Endothelial cell of umbilical vein (primary cell): ENCODE results near the gene MFN2. TPM values are rescaled to one million over a fixed set of nuclear protein-coding genes. Genes with fewer than 3 reads are reported as not detected.

ENCODE experiments used
- BruUV-seq: library from RNA; stranded (reverse); fragments of 400-500 nt; replicated peaks from 2 replicates; lab custom pipeline; 2021; lab: Mats Ljungman, UMichigan
- CTCF ChIA-PET: fragments of 300-600, 350-600 bp; sonication (Branson Sonifier 250); formaldehyde crosslinking; loops from one replicate; lab custom pipeline; 2021; ENCODE audit warnings: antibody characterized with exemption, inconsistent platforms; lab: Charles Lee
- POLR2A ChIA-PET: fragments of 300-600, 350-600 bp; sonication (Branson Sonifier 250); formaldehyde crosslinking; loops from one replicate; lab custom pipeline; 2021; ENCODE audit warnings: antibody characterized with exemption, inconsistent platforms; lab: Charles Lee
- DNase-seq: peaks from one replicate; pipeline ENCODE4 v3.0.0-alpha.2; 2011; ENCODE audit warnings: low read depth, low spot score
- FAIRE-seq: peaks from 2 replicates; lab custom pipeline; 2011; peaks lifted over from hg19 to GRCh38; lab: Jason Lieb, UNC
- H2AFZ ChIP-seq: 2 replicates; pipeline ENCODE4 v1.6.0; 2012; ENCODE audit warnings: low read depth, low read length, control low read depth, inconsistent platforms
- H3K27ac ChIP-seq: 2 replicates; pipeline ENCODE4 v1.5.1; 2011; ENCODE audit warnings: low read depth, mild to moderate bottlenecking, control low read depth, low read length, moderate library complexity; ENCODE audit not compliant: insufficient read depth
- H3K27me3 ChIP-seq, 2 experiments: 2 replicates each; pipeline versions ENCODE4 v1.6.0 to v1.6.1; 2011; ENCODE audit warnings: low read length in 2 of 2, mixed read lengths in 1 of 2; ENCODE audit not compliant: control insufficient read depth in 2 of 2, insufficient read depth in 2 of 2
- H3K36me3 ChIP-seq, 2 experiments: 2 replicates in 1 of 2; 3 replicates in 1 of 2; pipeline ENCODE4 v1.5.1; 2011; ENCODE audit warnings: low read length in 2 of 2, mild to moderate bottlenecking in 1 of 2, moderate library complexity in 1 of 2; ENCODE audit not compliant: control insufficient read depth in 2 of 2, insufficient read depth in 2 of 2; ENCODE audit errors: extremely low read depth in 1 of 2
- H3K4me1 ChIP-seq: 3 replicates; pipeline ENCODE4 v1.5.1; 2011; ENCODE audit warnings: mild to moderate bottlenecking, low read length; ENCODE audit not compliant: control insufficient read depth, insufficient read depth; ENCODE audit errors: extremely low read depth
- H3K4me2 ChIP-seq: 2 replicates; pipeline ENCODE4 v1.6.1; 2011; ENCODE audit warnings: low read length, control low read depth, mixed read lengths; ENCODE audit not compliant: insufficient read depth
- H3K4me3 ChIP-seq, 3 experiments: fragments of 200-600 bp in 1 of 3; sonication (generic), shearing (Covaris generic) in 1 of 3; replicated peaks in 1 of 3; 2 replicates each; pipeline ENCODE4 v1.5.1; 2011 to 2016; ENCODE audit warnings: control low read depth in 3 of 3, low read length in 3 of 3, mild to moderate bottlenecking in 2 of 3, inconsistent platforms in 1 of 3, low read depth in 1 of 3, moderate library complexity in 1 of 3; ENCODE audit not compliant: insufficient read depth in 1 of 3
- H3K79me2 ChIP-seq: 2 replicates; pipeline ENCODE4 v1.6.0; 2012; ENCODE audit warnings: low read length, inconsistent platforms; ENCODE audit not compliant: control insufficient read depth, insufficient read depth
- H3K9ac ChIP-seq: replicated peaks from 2 replicates; pipeline ENCODE3; 2011; ENCODE audit warnings: low read length, control low read depth; ENCODE audit not compliant: insufficient read depth; ENCODE audit errors: extremely low read depth
- H3K9me1 ChIP-seq: replicated peaks from 3 replicates; pipeline ENCODE4 v1.6.0; 2011; ENCODE audit warnings: mild to moderate bottlenecking, low read length; ENCODE audit not compliant: control insufficient read depth, insufficient read depth; ENCODE audit errors: extremely low read depth
- H3K9me3 ChIP-seq: replicated peaks from 2 replicates; pipeline ENCODE4 v1.5.1; 2012; ENCODE audit warnings: low read length, inconsistent platforms; ENCODE audit not compliant: control insufficient read depth, insufficient read depth
- H4K20me1 ChIP-seq: replicated peaks from 2 replicates; pipeline ENCODE3; 2011; ENCODE audit warnings: mild to moderate bottlenecking, low read length; ENCODE audit not compliant: control insufficient read depth, insufficient read depth; ENCODE audit errors: extremely low read depth
- CTCF ChIP-seq, 2 donors: IDR thresholded peaks; 1 replicate in 1 of 2; 2 replicates in 1 of 2; pipeline ENCODE4 v1.5.1; 2011; ENCODE audit warnings: low read length in 2 of 2, mild to moderate bottlenecking in 2 of 2, moderate library complexity in 2 of 2, control low read depth in 1 of 2, inconsistent platforms in 1 of 2, low read depth in 1 of 2; ENCODE audit not compliant: insufficient read depth in 1 of 2; ENCODE audit errors: extremely low read depth in 1 of 2
- EZH2 ChIP-seq: IDR thresholded peaks from 2 replicates; pipeline ENCODE4 v1.6.1; 2012; ENCODE audit warnings: borderline replicate concordance, low read depth, mild to moderate bottlenecking, moderate library complexity, low read length, inconsistent platforms; ENCODE audit not compliant: severe bottlenecking
- FOS ChIP-seq: IDR thresholded peaks from 2 replicates; pipeline ENCODE4 v1.6.1; 2011; ENCODE audit warnings: mild to moderate bottlenecking, low read length, moderate library complexity, borderline replicate concordance; ENCODE audit not compliant: insufficient read depth
- GATA2 ChIP-seq: IDR thresholded peaks from 2 replicates; pipeline ENCODE4 v1.7.0; 2011; ENCODE audit warnings: low read depth, mild to moderate bottlenecking, moderate library complexity, mixed read lengths, low read length; ENCODE audit not compliant: insufficient read length, insufficient read depth
- JUN ChIP-seq: IDR thresholded peaks from 2 replicates; pipeline ENCODE4 v1.6.1; 2011; ENCODE audit warnings: borderline replicate concordance, low read depth; ENCODE audit not compliant: insufficient read length, insufficient read depth
- MAX ChIP-seq: IDR thresholded peaks from 2 replicates; pipeline ENCODE4 v1.6.1; 2011; ENCODE audit not compliant: insufficient read depth, insufficient read length
- MYC ChIP-seq: IDR thresholded peaks from one replicate; pipeline ENCODE4 v1.6.1; 2011; ENCODE audit warnings: mild to moderate bottlenecking, low read depth, low read length
- POLR2A ChIP-seq: IDR thresholded peaks from 2 replicates; pipeline ENCODE4 v1.6.1; 2012; ENCODE audit warnings: low read depth, mild to moderate bottlenecking, control low read depth, low read length
- POLR2AphosphoS5 ChIP-seq: IDR thresholded peaks from 2 replicates; pipeline ENCODE4 v1.6.1; 2012; ENCODE audit warnings: low read depth, mild to moderate bottlenecking, control low read depth, low read length, moderate library complexity; ENCODE audit not compliant: insufficient read depth
- dilution Hi-C: fragments of 300-500 bp; cut with MboI; formaldehyde crosslinking; loops from one replicate; pipeline ENCODE4 v1.15.0; 2019; ENCODE audit warnings: low sequenced_read_pairs; ENCODE audit not compliant: extremely low pct_ligation_motif_present
- intact Hi-C: fragments of 100-400 bp; cut with micrococcal nuclease; formaldehyde crosslinking; loops from one replicate; pipeline ENCODE4 v1.10.0; 2022
- polyA plus RNA-seq, 4 experiments: library from polyadenylated mRNA; depleted of rRNA in 3 of 4; stranded (reverse) in 3 of 4; unstranded in 1 of 4; fragments of >200 nt; gene quantifications; 2 replicates each; pipeline versions ENCODE4 v1.2.1 to v1.2.3, GENCODE V29; 2011 to 2012; ENCODE audit warnings: missing spikeins in 1 of 4
- total RNA-seq: library from RNA; stranded (reverse); gene quantifications from 2 replicates; pipeline ENCODE4 v1.2.3, GENCODE V29; 2021

MFN2 gene
- total and polyA plus RNA-seq, 2 donors (not counting 3 experiments of a cell fraction or from before 2014, with no cell fraction given) = 51.4 to 82.4 TPM

GRCh38 chr1:12003762-12004161 is 23.5 kb downstream of the MFN2 start:
- no peaks in the 10 kb centered on the region for H3K9me3 ChIP-seq
- no peak overlapping the region for H2AFZ ChIP-seq
- no peak overlapping the region for H3K9ac ChIP-seq
- no peaks in the 10 kb centered on the region for H4K20me1 ChIP-seq
- no peak overlapping the region for H3K4me3 ChIP-seq
- intact Hi-C loops (no loop called here), dilution Hi-C loops (no loop called here)
- ChIA-PET POLR2A (no interaction called here), CTCF (no interaction called here)
- no peaks in the 10 kb centered on the region for H3K4me1 ChIP-seq
- no peak overlapping the region for H3K4me2 ChIP-seq
- no peaks in the 10 kb centered on the region for H3K9me1 ChIP-seq
- TF ChIP-seq JUN (no peak), FOS (no peak), POLR2A (no peak), MYC (no peak), MAX (no peak)
- H3K36me3 ChIP-seq = peaks cover 24 to 63% of the 10 kb centered on the region in 2 experiments
- H3K79me2 ChIP-seq = no peaks in the 10 kb centered on the region
- FAIRE-seq (no peak), DNase-seq (no peak)
- no peaks in the 10 kb centered on the region for H3K27me3 ChIP-seq
- BruUV-seq = no TSS peak
- H3K27ac ChIP-seq = no peak overlapping the region

- no peaks in the 10 kb centered on the region for H3K9me1 ChIP-seq
- BruUV-seq = no TSS peak
Observed at GRCh38 chr1:12005488-12006166, 25.4 kb downstream of the MFN2 start.

More at GRCh38 chr1:12005488-12006166, 25.4 kb downstream of the MFN2 start:
- Histone ChIP-seq H2AFZ (no peak overlapping the region), H3K27me3 (no peaks in the 10 kb centered on the region), H3K36me3 (peaks cover 22 to 66% of the 10 kb centered on the region in 2 experiments), H3K4me3 (no peak overlapping the region), H3K79me2 (no peaks in the 10 kb centered on the region), H3K4me2 (no peak overlapping the region), H3K9ac (no peak overlapping the region), H3K9me3 (no peaks in the 10 kb centered on the region), H4K20me1 (no peaks in the 10 kb centered on the region), H3K27ac (no peak overlapping the region), H3K4me1 (no peaks in the 10 kb centered on the region)
- FAIRE-seq (no peak), DNase-seq (no peak)
- intact Hi-C loops = no loop called here
- POLR2A ChIA-PET = interaction anchor here (1.7 kb wide), 1 partner anchor 97 kb away, joined by 5 read pairs; no protein-coding TSS in a partner anchor
- no peak for TF ChIP-seq GATA2
- no peak for TF ChIP-seq MAX
- no peak for TF ChIP-seq EZH2
- TF ChIP-seq CTCF (IDR thresholded peaks at IDR 0.05; ENCODE audit: extremely low read depth in 1 of 2, insufficient read depth in 1 of 2, low read depth in 1 of 2, low read length in 2 of 2) = no peak
- no peak for TF ChIP-seq MYC
- no peak for TF ChIP-seq POLR2AphosphoS5
- no peak for TF ChIP-seq POLR2A
- TF ChIP-seq FOS = no peak
- no peak for TF ChIP-seq JUN
- CTCF ChIA-PET = no interaction called here
- dilution Hi-C loops = no loop called here
